T-helper 22 cell (primary cell): ENCODE data around the gene DMRTB1.

ENCODE experiments used
- DNase-seq: peaks from one replicate; pipeline ENCODE4 v3.0.0-alpha.2; 2020; ENCODE audit warnings: low read depth

DMRTB1 gene

GRCh38 chr1:53463961-53464899 lies 5.0 kb downstream of the DMRTB1 start:
- no peak for DNase-seq

- no peak for DNase-seq
These were observed 6.1 kb downstream of the DMRTB1 start for GRCh38 chr1:53465023-53465957.

- DNase-seq: no peak
These were observed 8.2 kb downstream of the DMRTB1 start for GRCh38 chr1:53467391-53467790.

- no peak for DNase-seq
These were observed 9.2 kb downstream of the DMRTB1 start for GRCh38 chr1:53468374-53468773.

- DNase-seq: no peak
These were observed 10.2 kb downstream of the DMRTB1 start for GRCh38 chr1:53469373-53469772.

- no peak for DNase-seq
These were observed 11.0 kb downstream of the DMRTB1 start for GRCh38 chr1:53470155-53470554.

- no peak for DNase-seq
These were observed 11.4 kb downstream of the DMRTB1 start for GRCh38 chr1:53470584-53470983.

- DNase-seq: no peak
These were observed 11.8 kb downstream of the DMRTB1 start for GRCh38 chr1:53471000-53471399.

- DNase-seq: no peak
These were observed 14.3 kb downstream of the DMRTB1 start for GRCh38 chr1:53473463-53473862.

- no peak for DNase-seq
These were observed 16.5 kb downstream of the DMRTB1 start for GRCh38 chr1:53475664-53476063.

GRCh38 chr1:53476579-53476978 lies 17.4 kb downstream of the DMRTB1 start:
- no peak for DNase-seq

GRCh38 chr1:53477651-53478501 lies 18.7 kb downstream of the DMRTB1 start:
- no peak for DNase-seq

- DNase-seq: no peak
These were observed 19.3 kb downstream of the DMRTB1 start for GRCh38 chr1:53478502-53478818.

- DNase-seq: no peak
These were observed 21.5 kb downstream of the DMRTB1 start for GRCh38 chr1:53480678-53481077.

- DNase-seq: no peak
These were observed 22.3 kb downstream of the DMRTB1 start for GRCh38 chr1:53481456-53481855.

GRCh38 chr1:53482441-53483153 lies 23.4 kb downstream of the DMRTB1 start:
- no peak for DNase-seq

GRCh38 chr1:53483170-53483569 lies 24.0 kb downstream of the DMRTB1 start:
- DNase-seq: no peak

- no peak for DNase-seq
These were observed 24.5 kb downstream of the DMRTB1 start for GRCh38 chr1:53483656-53484055.

- no peak for DNase-seq
These were observed 25.7 kb downstream of the DMRTB1 start for GRCh38 chr1:53484705-53485477.
